ENCODE results near the gene CDPF1.

DNA sequence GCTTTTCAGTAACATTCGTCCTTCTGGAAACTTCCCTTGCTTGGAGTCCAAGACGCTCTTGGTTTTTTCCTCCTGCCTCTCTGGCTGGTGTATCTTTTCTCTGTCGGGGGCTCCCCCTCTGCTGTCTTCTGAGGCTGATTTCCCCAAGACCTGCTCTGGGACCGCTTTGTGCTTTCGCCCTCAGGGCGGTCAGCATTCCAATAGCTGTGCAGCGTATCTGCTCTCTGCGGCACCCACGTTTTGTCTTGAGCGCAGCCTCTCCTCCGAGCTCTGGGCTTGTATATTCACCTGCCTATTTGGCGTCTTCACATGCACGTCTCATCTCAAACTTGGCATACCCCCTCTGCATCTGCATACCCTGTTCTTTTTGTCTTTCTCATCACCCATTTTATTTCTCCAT, 49.0 kb upstream of the CDPF1 start:
- TF ChIP-seq, protein P1, sequence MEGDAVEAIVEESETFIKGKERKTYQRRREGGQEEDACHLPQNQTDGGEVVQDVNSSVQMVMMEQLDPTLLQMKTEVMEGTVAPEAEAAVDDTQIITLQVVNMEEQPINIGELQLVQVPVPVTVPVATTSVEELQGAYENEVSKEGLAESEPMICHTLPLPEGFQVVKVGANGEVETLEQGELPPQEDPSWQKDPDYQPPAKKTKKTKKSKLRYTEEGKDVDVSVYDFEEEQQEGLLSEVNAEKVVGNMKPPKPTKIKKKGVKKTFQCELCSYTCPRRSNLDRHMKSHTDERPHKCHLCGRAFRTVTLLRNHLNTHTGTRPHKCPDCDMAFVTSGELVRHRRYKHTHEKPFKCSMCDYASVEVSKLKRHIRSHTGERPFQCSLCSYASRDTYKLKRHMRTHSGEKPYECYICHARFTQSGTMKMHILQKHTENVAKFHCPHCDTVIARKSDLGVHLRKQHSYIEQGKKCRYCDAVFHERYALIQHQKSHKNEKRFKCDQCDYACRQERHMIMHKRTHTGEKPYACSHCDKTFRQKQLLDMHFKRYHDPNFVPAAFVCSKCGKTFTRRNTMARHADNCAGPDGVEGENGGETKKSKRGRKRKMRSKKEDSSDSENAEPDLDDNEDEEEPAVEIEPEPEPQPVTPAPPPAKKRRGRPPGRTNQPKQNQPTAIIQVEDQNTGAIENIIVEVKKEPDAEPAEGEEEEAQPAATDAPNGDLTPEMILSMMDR (IDR thresholded peaks at IDR 0.05): no peak
- TF ChIP-seq POLR2A (IDR thresholded peaks at IDR 0.05): no peak
